ENCODE results near the gene RSBN1L. TPM values are rescaled to one million over a fixed set of nuclear protein-coding genes. Genes with fewer than 3 reads are reported as not detected.

RSBN1L gene
- total RNA-seq, 4 donors from 2014 or later: 13.7 to 26.2 (median 19.8) TPM

DNA sequence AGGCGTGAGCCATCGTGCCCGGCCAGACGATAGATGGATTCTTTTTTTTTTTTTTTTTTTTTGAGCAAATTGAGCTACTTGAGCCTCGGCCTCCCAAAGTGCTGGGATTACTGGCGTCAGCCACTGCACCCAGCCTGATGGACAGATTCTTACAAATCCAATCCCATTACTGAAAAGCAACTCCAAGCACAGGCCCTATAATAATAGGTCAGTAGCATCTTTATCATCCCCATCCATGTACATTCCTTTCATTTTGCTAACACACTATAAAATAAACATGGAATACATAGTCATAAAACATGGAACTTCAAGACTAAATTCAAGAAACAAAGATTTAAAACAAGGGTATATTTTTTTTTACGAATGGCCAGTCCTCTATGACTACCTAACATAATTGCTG lies 16.0 kb upstream of the RSBN1L start:
- in situ Hi-C loops (cut with MboI; ENCODE audit: low pct_ligation_motif_present in 1 of 4, low pct_unique_long_range_greater_than_20kb in 1 of 4, low sequenced_read_pairs in 3 of 4): no loop called here
- DNase-seq: no peak
- WGBS, 2 donors (ENCODE audit: low coverage in 1 of 2): 66 to 85% methylated on average over 5 to 7 of the region's 7 CpGs

DNA sequence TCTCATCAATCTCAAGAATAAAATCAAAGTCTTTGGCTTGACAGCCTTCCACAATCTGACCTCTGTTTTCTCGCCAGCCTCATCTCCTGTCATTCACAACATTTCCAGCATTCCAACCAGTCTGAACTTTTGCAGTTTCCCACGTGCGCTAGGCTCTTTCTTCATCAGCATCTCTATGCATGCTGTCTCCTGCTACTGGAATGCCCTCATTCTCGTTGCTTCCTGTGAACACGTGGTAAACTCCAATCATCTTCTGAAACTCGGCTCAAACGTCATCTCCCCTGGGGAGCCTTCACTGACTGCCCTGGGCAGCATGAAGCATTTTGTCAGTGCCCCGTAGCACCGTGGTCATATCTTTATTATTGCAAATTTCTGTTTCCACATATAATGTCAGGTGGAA lies 12.2 kb upstream of the RSBN1L start:
- H3K4me3 ChIP-seq: no peak overlapping the region
- intact Hi-C loops (cut with DNase I; ENCODE audit: low total_unique reads): no loop called here
- no peaks in the 10 kb centered on the region for H3K36me3 ChIP-seq
- no peaks in the 10 kb centered on the region for H3K9me3 ChIP-seq
- no peak for DNase-seq
- 52 to 56% methylated on average over 7 to 9 of the region's 9 CpGs for WGBS, 2 donors (ENCODE audit: low coverage in 1 of 2)
- no peaks in the 10 kb centered on the region for H3K27me3 ChIP-seq
- peak overlapping the region; percentile 68 to 72 (median 70) for H3K27ac ChIP-seq
- in situ Hi-C loops (cut with MboI; ENCODE audit: low pct_ligation_motif_present in 1 of 4, low pct_unique_long_range_greater_than_20kb in 1 of 4, low sequenced_read_pairs in 3 of 4): no loop called here
- H3K4me1 ChIP-seq: peaks cover 18 to 65% (median 49%) of the 10 kb centered on the region in 4 donors
- TF ChIP-seq, protein P1, sequence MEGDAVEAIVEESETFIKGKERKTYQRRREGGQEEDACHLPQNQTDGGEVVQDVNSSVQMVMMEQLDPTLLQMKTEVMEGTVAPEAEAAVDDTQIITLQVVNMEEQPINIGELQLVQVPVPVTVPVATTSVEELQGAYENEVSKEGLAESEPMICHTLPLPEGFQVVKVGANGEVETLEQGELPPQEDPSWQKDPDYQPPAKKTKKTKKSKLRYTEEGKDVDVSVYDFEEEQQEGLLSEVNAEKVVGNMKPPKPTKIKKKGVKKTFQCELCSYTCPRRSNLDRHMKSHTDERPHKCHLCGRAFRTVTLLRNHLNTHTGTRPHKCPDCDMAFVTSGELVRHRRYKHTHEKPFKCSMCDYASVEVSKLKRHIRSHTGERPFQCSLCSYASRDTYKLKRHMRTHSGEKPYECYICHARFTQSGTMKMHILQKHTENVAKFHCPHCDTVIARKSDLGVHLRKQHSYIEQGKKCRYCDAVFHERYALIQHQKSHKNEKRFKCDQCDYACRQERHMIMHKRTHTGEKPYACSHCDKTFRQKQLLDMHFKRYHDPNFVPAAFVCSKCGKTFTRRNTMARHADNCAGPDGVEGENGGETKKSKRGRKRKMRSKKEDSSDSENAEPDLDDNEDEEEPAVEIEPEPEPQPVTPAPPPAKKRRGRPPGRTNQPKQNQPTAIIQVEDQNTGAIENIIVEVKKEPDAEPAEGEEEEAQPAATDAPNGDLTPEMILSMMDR (IDR thresholded peaks at IDR 0.05): no peak
- TF ChIP-seq POLR2AphosphoS5 (IDR thresholded peaks at IDR 0.05) (no peak), POLR2A (IDR thresholded peaks at IDR 0.05) (no peak), EP300 (IDR thresholded peaks at IDR 0.05; ENCODE audit: low read depth) (no peak)

More for the DNA sequence above, 16.0 kb upstream of the RSBN1L start:
- intact Hi-C loops (cut with DNase I; ENCODE audit: low total_unique reads): no loop called here
- Histone ChIP-seq H3K9me3 (no peaks in the 10 kb centered on the region), H3K27me3 (no peaks in the 10 kb centered on the region), H3K4me3 (no peak overlapping the region), H3K36me3 (no peaks in the 10 kb centered on the region), H3K4me1 (peaks cover 5 to 39% (median 23%) of the 10 kb centered on the region in 4 donors), H3K27ac (peak overlapping the region in 3 of 4 donors; percentile 79 to 88 (median 84))
- no peak for TF ChIP-seq EP300 (IDR thresholded peaks at IDR 0.05; ENCODE audit: low read depth)
- TF ChIP-seq POLR2AphosphoS5 (IDR thresholded peaks at IDR 0.05): no peak
- TF ChIP-seq POLR2A (IDR thresholded peaks at IDR 0.05): no peak
- TF ChIP-seq, protein P1 (IDR thresholded peaks at IDR 0.05): no peak

DNA sequence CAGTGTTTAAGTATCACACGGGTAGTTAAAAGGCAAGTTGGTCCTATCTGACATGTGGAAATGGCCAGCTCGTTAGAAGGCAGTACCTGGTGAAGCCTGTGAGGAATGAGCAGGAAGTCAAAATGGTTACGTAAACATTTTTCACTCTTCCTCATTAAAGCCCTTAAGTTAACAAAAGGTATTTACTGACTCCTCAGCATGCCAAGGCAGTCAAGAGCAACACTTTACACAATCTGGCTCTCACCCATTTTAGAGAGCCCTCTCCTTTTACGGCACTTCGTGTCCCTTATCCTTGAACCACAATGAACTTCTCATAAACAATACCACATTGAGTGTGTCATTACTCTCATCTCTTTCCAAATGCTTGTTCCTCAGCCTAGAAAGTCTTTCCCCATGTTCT lies 11.0 kb upstream of the RSBN1L start:
- peak in 2 of 3 donors; percentile 74 to 75 for TF ChIP-seq POLR2AphosphoS5 (IDR thresholded peaks at IDR 0.05)
- no peak for TF ChIP-seq POLR2A (IDR thresholded peaks at IDR 0.05)
- TF ChIP-seq, protein P1 (IDR thresholded peaks at IDR 0.05): peak in 2 of 5 experiments; percentile 57 to 59
- TF ChIP-seq EP300 (IDR thresholded peaks at IDR 0.05; ENCODE audit: low read depth): no peak
- in situ Hi-C loops (cut with MboI; ENCODE audit: low pct_ligation_motif_present in 1 of 4, low pct_unique_long_range_greater_than_20kb in 1 of 4, low sequenced_read_pairs in 3 of 4): no loop called here
- peak; percentile 26 for DNase-seq
- Histone ChIP-seq H3K4me1 (peaks cover 13 to 65% (median 47%) of the 10 kb centered on the region in 4 donors), H3K27ac (peak overlapping the region; percentile 68 to 72 (median 70)), H3K4me3 (no peak overlapping the region), H3K9me3 (no peaks in the 10 kb centered on the region), H3K36me3 (no peaks in the 10 kb centered on the region), H3K27me3 (no peaks in the 10 kb centered on the region)
- intact Hi-C loops (cut with DNase I; ENCODE audit: low total_unique reads): no loop called here
- WGBS, 2 donors (ENCODE audit: low coverage in 1 of 2): 23 to 36% methylated on average over 5 of the region's 5 CpGs

DNA sequence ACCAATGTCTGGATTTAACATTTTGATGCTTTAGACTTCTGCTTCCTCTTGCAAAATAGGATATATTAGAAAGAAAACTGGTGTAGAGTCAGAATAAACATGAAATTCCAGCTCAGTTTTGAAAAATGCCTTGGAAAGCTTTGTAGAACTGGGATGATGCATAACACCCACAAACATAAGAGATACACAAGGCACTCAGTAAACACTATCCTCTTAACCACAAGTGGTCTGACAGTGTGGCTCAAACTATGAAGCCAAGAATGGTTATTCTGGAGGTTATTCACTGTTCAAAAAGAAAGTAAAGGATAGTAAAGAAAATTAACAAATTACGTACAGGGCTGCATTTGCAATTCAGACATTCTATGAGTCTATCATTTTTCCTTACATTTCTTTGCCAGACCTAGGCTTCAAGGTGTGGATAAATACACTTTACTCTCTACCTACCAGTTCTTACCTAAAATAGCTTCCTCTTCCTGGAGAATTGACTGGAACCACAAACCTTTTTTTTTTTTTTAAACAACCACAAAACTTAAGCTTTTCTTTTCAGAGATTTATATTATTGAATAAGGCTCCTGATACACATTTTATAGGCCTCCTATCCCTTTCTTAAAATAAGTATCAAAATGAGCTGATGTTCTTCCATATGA lies 9.0 kb upstream of the RSBN1L start:
- no peaks in the 10 kb centered on the region for H3K27me3 ChIP-seq
- no peaks in the 10 kb centered on the region for H3K36me3 ChIP-seq
- WGBS, 2 donors (ENCODE audit: low coverage in 1 of 2): 55 to 83% methylated on average over 1 of the region's 1 CpG
- H3K27ac ChIP-seq: peak overlapping the region; percentile 45 to 74 (median 70)
- intact Hi-C loops (cut with DNase I; ENCODE audit: low total_unique reads) (no loop called here), in situ Hi-C loops (cut with MboI; ENCODE audit: low pct_ligation_motif_present in 1 of 4, low pct_unique_long_range_greater_than_20kb in 1 of 4, low sequenced_read_pairs in 3 of 4) (no loop called here)
- no peak for DNase-seq
- peaks cover 18 to 75% (median 55%) of the 10 kb centered on the region in 4 donors for H3K4me1 ChIP-seq
- no peak for TF ChIP-seq POLR2A (IDR thresholded peaks at IDR 0.05)
- TF ChIP-seq, protein P1 (IDR thresholded peaks at IDR 0.05): no peak
- no peak for TF ChIP-seq POLR2AphosphoS5 (IDR thresholded peaks at IDR 0.05)
- no peak for TF ChIP-seq EP300 (IDR thresholded peaks at IDR 0.05; ENCODE audit: low read depth)
- H3K4me3 ChIP-seq: no peak overlapping the region
- H3K9me3 ChIP-seq: no peaks in the 10 kb centered on the region

Measured in transverse colon (tissue), 4 donors.